CD8-positive, alpha-beta memory T cell (primary cell): ENCODE data around the gene HS3ST4. TPM values are rescaled to one million over a fixed set of nuclear protein-coding genes. Genes with fewer than 3 reads are reported as not detected.

Experiments
- CTCF ChIA-PET: fragments of 350-600 bp; sonication (Branson Sonifier 250); formaldehyde crosslinking; loops from one replicate; lab custom pipeline; 2021; ENCODE audit warnings: antibody characterized with exemption; lab: Charles Lee
- POLR2A ChIA-PET: fragments of 350-600 bp; sonication (Branson Sonifier 250); formaldehyde crosslinking; loops from one replicate; lab custom pipeline; 2021; ENCODE audit warnings: antibody characterized with exemption; lab: Charles Lee
- DNase-seq, 5 donors: peaks; one replicate each; pipeline versions ENCODE4 v3.0.0 to v3.0.0-alpha.2; 2020 to 2022; ENCODE audit warnings: mixed read lengths in 1 of 5
- H3K27ac ChIP-seq: one replicate; pipeline ENCODE4 v1.7.0; 2013; ENCODE audit warnings: low read depth, mild to moderate bottlenecking, low read length, moderate library complexity
- H3K27me3 ChIP-seq: 2 replicates; pipeline ENCODE4 v1.7.0; 2013; ENCODE audit warnings: low read length, mild to moderate bottlenecking; ENCODE audit not compliant: insufficient read depth, poor library complexity, severe bottlenecking
- H3K36me3 ChIP-seq: 2 replicates; pipeline ENCODE4 v1.7.0; 2013; ENCODE audit warnings: mild to moderate bottlenecking, low read length, moderate library complexity; ENCODE audit not compliant: insufficient read depth
- H3K4me1 ChIP-seq: 2 replicates; pipeline ENCODE4 v1.7.0; 2013; ENCODE audit warnings: mild to moderate bottlenecking, low read length, moderate library complexity; ENCODE audit not compliant: insufficient read depth
- H3K4me3 ChIP-seq: 2 replicates; pipeline ENCODE4 v1.7.0; 2013; ENCODE audit warnings: mild to moderate bottlenecking, low read length
- H3K9me3 ChIP-seq: 2 replicates; pipeline ENCODE4 v1.7.0; 2013; ENCODE audit warnings: mild to moderate bottlenecking, low read length
- H3K27ac Mint-ChIP-seq, 8 donors: one replicate each; pipeline ENCODE4 v1.8.0; 2020 to 2021; ENCODE audit warnings: mixed read lengths in 8 of 8, mild to moderate bottlenecking in 6 of 8, inconsistent platforms in 3 of 8, moderate library complexity in 3 of 8
- H3K27me3 Mint-ChIP-seq, 2 donors: one replicate each; pipeline ENCODE4 v1.8.0; 2020 to 2021; ENCODE audit warnings: mixed read lengths in 2 of 2, mild to moderate bottlenecking in 1 of 2, moderate library complexity in 1 of 2
- H3K36me3 Mint-ChIP-seq, 3 donors: one replicate each; pipeline ENCODE4 v1.8.0; 2020 to 2021; ENCODE audit warnings: mixed read lengths in 3 of 3, inconsistent platforms in 1 of 3, mild to moderate bottlenecking in 1 of 3
- H3K4me1 Mint-ChIP-seq, 3 donors: one replicate each; pipeline ENCODE4 v1.8.0; 2020 to 2021; ENCODE audit warnings: mixed read lengths in 3 of 3, inconsistent platforms in 1 of 3, mild to moderate bottlenecking in 1 of 3
- H3K4me3 Mint-ChIP-seq, 7 donors: one replicate each; pipeline ENCODE4 v1.8.0; 2020 to 2021; ENCODE audit warnings: mixed read lengths in 7 of 7, mild to moderate bottlenecking in 6 of 7, moderate library complexity in 4 of 7, inconsistent platforms in 2 of 7
- H3K9me3 Mint-ChIP-seq, 5 donors: one replicate each; pipeline ENCODE4 v1.8.0; 2020 to 2022; ENCODE audit warnings: mixed read lengths in 5 of 5, mild to moderate bottlenecking in 3 of 5, moderate library complexity in 2 of 5, inconsistent platforms in 1 of 5
- polyA plus RNA-seq: library from polyadenylated mRNA; unstranded; fragments of 300-500 nt; fragmentation: Illumina TruSeq; gene quantifications from one replicate; pipeline ENCODE4 v1.2.3, GENCODE V29; 2021
- total RNA-seq, 2 experiments: library from RNA; stranded (reverse); gene quantifications; one replicate each; pipeline ENCODE4 v1.2.3, GENCODE V29; 2021

HS3ST4 gene
- total and polyA plus RNA-seq, 3 experiments from 2014 or later, result not detected

DNA sequence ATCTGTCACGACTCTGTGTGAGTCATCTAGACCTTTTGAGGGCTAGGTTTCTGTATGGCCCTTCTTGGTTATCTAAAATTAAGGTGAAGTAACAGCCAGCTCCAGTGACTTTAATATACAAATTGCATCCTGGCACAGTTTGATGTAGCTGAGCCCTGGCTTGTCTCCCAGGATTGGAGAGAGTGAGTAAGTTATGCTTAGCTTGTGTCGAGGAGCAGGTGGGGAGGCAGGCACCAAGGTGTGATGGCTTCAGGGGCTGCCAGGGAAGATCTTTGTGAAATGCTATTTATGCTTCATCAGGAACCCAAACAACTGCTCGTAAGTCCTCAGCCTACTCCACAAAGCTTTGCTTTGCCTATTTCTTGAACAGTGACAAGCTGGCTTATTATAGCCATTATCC, 261.2 kb downstream of the HS3ST4 start:
- Mint-ChIP-seq H3K9me3 (peaks cover 0 to 4% (median 0%) of the 10 kb centered on the region in 5 donors), H3K27me3 (peaks cover 3% of the 10 kb centered on the region in 2 donors), H3K27ac (no peak overlapping the region), H3K36me3 (no peaks in the 10 kb centered on the region), H3K4me3 (no peak overlapping the region), H3K4me1 (no peaks in the 10 kb centered on the region)
- no peak for DNase-seq
- CTCF ChIA-PET, result no interaction called here
- POLR2A ChIA-PET, result no interaction called here
- H3K4me1 ChIP-seq, result no peaks in the 10 kb centered on the region
- no peaks in the 10 kb centered on the region for H3K27me3 ChIP-seq
- H3K4me3 ChIP-seq, result no peak overlapping the region
- no peak overlapping the region for H3K27ac ChIP-seq
- H3K9me3 ChIP-seq, result no peaks in the 10 kb centered on the region
- no peaks in the 10 kb centered on the region for H3K36me3 ChIP-seq

DNA sequence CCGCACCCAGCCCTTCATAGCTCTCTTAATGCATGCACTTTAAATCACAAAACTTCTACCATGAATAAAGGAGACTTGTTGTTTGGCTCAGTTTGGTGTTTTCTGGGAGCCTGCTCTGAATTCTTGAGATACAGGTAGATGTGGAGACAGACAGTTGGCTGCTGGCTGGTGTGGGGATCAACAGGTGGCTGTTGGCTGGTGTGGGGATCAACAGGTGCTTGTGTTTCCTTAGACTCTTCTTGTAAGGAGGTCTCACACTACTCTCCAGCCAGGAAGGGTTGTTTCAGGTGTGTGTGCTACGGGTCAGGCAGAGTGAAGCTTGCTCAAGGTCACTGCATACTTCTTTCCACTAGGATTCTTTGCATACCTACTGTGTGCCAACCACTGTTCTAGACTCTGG, 265.9 kb downstream of the HS3ST4 start:
- no peak overlapping the region for H3K4me3 ChIP-seq
- H3K27ac ChIP-seq, result no peak overlapping the region
- H3K4me1 ChIP-seq, result no peaks in the 10 kb centered on the region
- POLR2A ChIA-PET, result no interaction called here
- H3K9me3 ChIP-seq, result no peaks in the 10 kb centered on the region
- H3K36me3 ChIP-seq, result no peaks in the 10 kb centered on the region
- H3K27me3 ChIP-seq, result no peaks in the 10 kb centered on the region
- H3K4me1 Mint-ChIP-seq, result no peaks in the 10 kb centered on the region
- H3K27me3 Mint-ChIP-seq, result peaks cover 3% of the 10 kb centered on the region in 2 donors
- peaks cover 0 to 4% (median 1%) of the 10 kb centered on the region in 5 donors for H3K9me3 Mint-ChIP-seq
- no peak overlapping the region for H3K27ac Mint-ChIP-seq
- H3K4me3 Mint-ChIP-seq, result no peak overlapping the region
- CTCF ChIA-PET, result no interaction called here
- no peaks in the 10 kb centered on the region for H3K36me3 Mint-ChIP-seq
- DNase-seq, result no peak

DNA sequence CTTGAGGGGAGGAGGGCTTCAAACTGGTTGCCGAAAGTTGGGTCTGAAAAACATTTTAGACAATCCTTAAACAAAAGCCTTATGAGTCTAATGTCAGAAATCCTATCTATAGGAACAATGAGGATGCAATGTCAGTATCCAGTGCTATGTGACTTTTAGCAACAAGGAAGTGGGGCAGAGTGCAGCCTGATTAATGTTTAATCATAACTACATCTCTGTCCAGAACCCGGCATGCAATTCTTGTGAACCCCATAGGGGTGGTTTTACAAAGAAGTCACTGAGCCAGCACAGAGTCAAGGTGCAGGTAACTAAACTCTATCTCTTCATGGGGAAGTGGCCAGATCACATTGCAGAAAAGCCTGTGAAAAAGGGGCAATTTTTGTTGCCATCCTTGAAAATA, 267.5 kb downstream of the HS3ST4 start:
- Mint-ChIP-seq H3K27me3 (peaks cover 3% of the 10 kb centered on the region in 2 donors), H3K4me1 (no peaks in the 10 kb centered on the region), H3K9me3 (peaks cover 0 to 4% (median 1%) of the 10 kb centered on the region in 5 donors), H3K4me3 (no peak overlapping the region), H3K27ac (no peak overlapping the region), H3K36me3 (no peaks in the 10 kb centered on the region)
- Histone ChIP-seq H3K27me3 (no peaks in the 10 kb centered on the region), H3K4me1 (no peaks in the 10 kb centered on the region), H3K36me3 (no peaks in the 10 kb centered on the region), H3K4me3 (no peak overlapping the region), H3K27ac (no peak overlapping the region), H3K9me3 (no peaks in the 10 kb centered on the region)
- DNase-seq, result no peak
- CTCF ChIA-PET, result no interaction called here
- POLR2A ChIA-PET, result no interaction called here

DNA sequence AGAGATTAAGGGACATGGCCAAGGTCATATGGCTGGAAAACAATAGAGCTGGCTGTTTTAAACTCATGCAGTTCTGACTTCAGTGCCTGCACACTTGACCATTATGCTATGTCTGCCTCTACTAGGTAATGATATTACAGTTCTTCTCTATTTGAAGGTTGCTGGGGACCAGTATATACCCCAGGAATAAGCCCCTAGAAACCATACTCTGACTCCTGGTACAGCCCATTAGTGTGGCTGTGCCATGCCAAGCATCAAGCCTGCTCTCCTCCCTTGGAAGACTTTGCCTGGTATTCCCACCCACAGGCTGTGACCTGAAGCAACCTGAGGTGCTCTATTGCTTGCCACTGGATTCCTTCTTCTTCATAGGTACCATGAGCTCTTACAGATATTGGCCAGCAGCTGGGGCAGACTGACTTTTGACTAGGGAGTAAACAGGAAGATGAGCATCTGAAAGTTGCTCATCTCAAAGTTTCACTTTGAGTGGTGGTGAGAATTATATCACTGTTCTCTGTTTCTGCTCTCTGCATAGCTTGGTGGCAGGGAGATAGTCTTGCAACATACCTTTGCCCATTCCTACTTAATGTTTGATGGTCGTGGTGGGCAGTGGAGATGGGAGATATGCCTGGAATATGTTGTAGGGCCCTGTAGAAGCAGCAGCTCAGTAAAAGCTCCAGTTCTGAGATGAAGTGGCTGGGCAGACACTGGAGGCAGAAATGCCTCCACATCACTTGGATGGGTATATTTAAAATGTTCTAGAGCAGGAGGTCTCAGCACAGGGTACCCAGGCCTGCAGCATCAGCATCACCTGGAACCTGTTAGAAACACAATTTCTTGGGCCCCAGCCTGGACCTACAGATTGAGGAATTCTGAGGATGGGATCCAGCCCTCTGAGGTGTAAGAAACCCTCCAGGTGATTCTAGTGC, 274.7 kb downstream of the HS3ST4 start:
- H3K4me1 ChIP-seq, result no peaks in the 10 kb centered on the region
- Mint-ChIP-seq H3K27ac (no peak overlapping the region), H3K4me1 (peaks cover 0 to 6% (median 0%) of the 10 kb centered on the region in 3 donors), H3K27me3 (peaks cover 0 to 5% of the 10 kb centered on the region in 2 donors), H3K36me3 (no peaks in the 10 kb centered on the region), H3K4me3 (no peak overlapping the region), H3K9me3 (peaks cover 0 to 1% (median 0%) of the 10 kb centered on the region in 5 donors)
- H3K27me3 ChIP-seq, result no peaks in the 10 kb centered on the region
- H3K27ac ChIP-seq, result no peak overlapping the region
- CTCF ChIA-PET, result no interaction called here
- POLR2A ChIA-PET, result no interaction called here
- no peak overlapping the region for H3K4me3 ChIP-seq
- no peaks in the 10 kb centered on the region for H3K36me3 ChIP-seq
- no peaks in the 10 kb centered on the region for H3K9me3 ChIP-seq
- no peak for DNase-seq

DNA sequence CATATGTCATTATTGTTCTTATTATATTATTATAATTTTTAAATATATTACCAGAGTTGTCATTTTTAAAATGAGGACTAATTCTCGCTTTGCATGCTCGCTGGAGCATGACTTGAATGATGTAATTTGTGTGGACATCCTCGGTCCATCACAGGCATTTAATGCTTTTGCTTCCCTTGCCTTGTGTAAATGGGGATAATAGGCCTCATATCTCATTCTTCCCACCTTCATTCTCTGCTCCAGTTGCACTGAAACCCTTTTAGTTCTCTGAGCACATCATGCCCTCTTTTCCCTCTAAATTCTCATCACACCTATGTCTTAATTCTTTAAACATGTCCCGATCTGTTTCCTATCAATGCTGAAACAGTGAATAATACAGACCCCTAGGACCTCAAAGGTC, 285.4 kb downstream of the HS3ST4 start:
- Mint-ChIP-seq H3K36me3 (no peaks in the 10 kb centered on the region), H3K4me3 (no peak overlapping the region), H3K9me3 (peaks cover 0 to 1% (median 0%) of the 10 kb centered on the region in 5 donors), H3K27me3 (peaks cover 0 to 5% of the 10 kb centered on the region in 2 donors), H3K4me1 (no peaks in the 10 kb centered on the region), H3K27ac (no peak overlapping the region)
- Histone ChIP-seq H3K4me1 (no peaks in the 10 kb centered on the region), H3K9me3 (no peaks in the 10 kb centered on the region), H3K4me3 (no peak overlapping the region), H3K27me3 (no peaks in the 10 kb centered on the region), H3K36me3 (no peaks in the 10 kb centered on the region), H3K27ac (no peak overlapping the region)
- DNase-seq, result no peak
- POLR2A ChIA-PET, result no interaction called here
- CTCF ChIA-PET, result no interaction called here

DNA sequence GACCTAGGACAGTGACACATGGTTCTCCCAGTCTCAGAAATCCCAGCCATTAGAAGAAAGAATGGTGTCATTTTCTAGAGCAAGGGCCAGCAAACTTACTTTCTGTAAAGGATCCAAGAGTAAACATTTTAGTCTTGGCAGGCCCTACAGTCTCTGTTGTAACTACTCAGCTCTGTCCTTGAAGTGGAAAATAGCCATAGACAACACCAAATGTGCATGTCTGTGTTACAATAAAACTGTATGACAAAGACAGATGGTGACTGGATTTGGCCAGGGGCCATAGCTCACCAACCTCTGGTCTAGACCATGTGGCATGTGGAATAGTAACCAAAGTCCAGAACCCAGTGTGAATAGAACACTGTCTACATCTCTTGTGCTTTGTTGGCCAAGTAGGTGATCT, 286.5 kb downstream of the HS3ST4 start:
- no peak for DNase-seq
- Mint-ChIP-seq H3K27me3 (peaks cover 0 to 5% of the 10 kb centered on the region in 2 donors), H3K9me3 (peaks cover 0 to 1% (median 0%) of the 10 kb centered on the region in 5 donors), H3K27ac (no peak overlapping the region), H3K36me3 (no peaks in the 10 kb centered on the region), H3K4me1 (no peaks in the 10 kb centered on the region), H3K4me3 (no peak overlapping the region)
- ChIA-PET POLR2A (no interaction called here), CTCF (no interaction called here)
- Histone ChIP-seq H3K4me1 (no peaks in the 10 kb centered on the region), H3K27ac (no peak overlapping the region), H3K4me3 (no peak overlapping the region), H3K36me3 (no peaks in the 10 kb centered on the region), H3K9me3 (no peaks in the 10 kb centered on the region), H3K27me3 (no peaks in the 10 kb centered on the region)

DNA sequence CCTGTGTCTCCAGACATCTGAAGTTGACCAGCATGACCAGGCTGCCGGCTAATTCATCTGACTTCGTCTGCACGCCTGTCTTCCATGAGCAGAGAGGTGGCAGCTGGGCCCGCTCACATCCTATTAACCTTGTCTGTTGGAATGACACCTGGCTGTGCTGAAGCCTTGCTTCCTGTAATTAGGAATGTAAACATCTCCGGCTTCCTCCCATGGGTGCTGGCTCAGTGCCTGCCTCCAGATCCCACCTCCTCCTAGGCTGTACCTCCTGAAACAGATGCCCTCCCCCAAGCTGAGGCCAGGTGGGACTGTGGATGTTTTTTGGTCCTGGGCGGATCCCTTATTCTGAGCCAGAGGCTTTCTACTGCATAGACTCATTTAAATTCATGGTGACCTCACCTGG, 296.3 kb downstream of the HS3ST4 start:
- Mint-ChIP-seq H3K4me3 (no peak overlapping the region), H3K27me3 (no peaks in the 10 kb centered on the region), H3K9me3 (peaks cover 0 to 2% (median 0%) of the 10 kb centered on the region in 5 donors), H3K27ac (no peak overlapping the region), H3K4me1 (no peaks in the 10 kb centered on the region), H3K36me3 (no peaks in the 10 kb centered on the region)
- POLR2A ChIA-PET, result no interaction called here
- no peak overlapping the region for H3K4me3 ChIP-seq
- no peaks in the 10 kb centered on the region for H3K36me3 ChIP-seq
- no peaks in the 10 kb centered on the region for H3K9me3 ChIP-seq
- H3K4me1 ChIP-seq, result no peaks in the 10 kb centered on the region
- no peaks in the 10 kb centered on the region for H3K27me3 ChIP-seq
- no peak overlapping the region for H3K27ac ChIP-seq
- CTCF ChIA-PET, result no interaction called here
- no peak for DNase-seq

DNA sequence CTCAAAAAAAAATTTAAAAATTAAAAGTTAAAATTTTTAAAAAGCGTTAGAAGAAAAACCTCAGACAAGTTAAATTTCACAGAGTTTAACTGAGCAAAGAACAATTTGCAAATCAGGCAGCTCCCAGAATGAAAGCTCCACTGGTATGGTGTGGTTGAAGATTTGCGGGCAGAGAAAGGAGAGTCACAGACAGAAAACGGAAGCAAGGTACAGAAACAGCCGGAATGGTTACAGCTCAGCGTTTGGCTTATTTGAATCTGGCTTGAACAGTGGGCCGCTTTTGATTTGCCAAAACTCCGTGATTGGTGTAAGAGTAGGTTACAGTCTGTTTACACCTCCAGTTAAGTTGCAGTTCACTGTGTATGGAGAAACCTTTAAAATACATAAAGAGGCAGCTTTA, 297.1 kb downstream of the HS3ST4 start:
- H3K27ac Mint-ChIP-seq, result no peak overlapping the region
- no peak overlapping the region for H3K4me3 ChIP-seq
- H3K4me1 ChIP-seq, result no peaks in the 10 kb centered on the region
- H3K4me1 Mint-ChIP-seq, result no peaks in the 10 kb centered on the region
- H3K36me3 Mint-ChIP-seq, result no peaks in the 10 kb centered on the region
- no peak overlapping the region for H3K4me3 Mint-ChIP-seq
- H3K27me3 ChIP-seq, result no peaks in the 10 kb centered on the region
- H3K36me3 ChIP-seq, result no peaks in the 10 kb centered on the region
- no peak overlapping the region for H3K27ac ChIP-seq
- H3K27me3 Mint-ChIP-seq, result no peaks in the 10 kb centered on the region
- H3K9me3 Mint-ChIP-seq, result no peaks in the 10 kb centered on the region
- CTCF ChIA-PET, result no interaction called here
- POLR2A ChIA-PET, result no interaction called here
- DNase-seq, result no peak
- H3K9me3 ChIP-seq, result no peaks in the 10 kb centered on the region
